Measurements from ENCODE around the gene ARHGEF19. TPM values are rescaled to one million over a fixed set of nuclear protein-coding genes. Genes with fewer than 3 reads are reported as not detected.

ARHGEF19 gene
- total and polyA plus RNA-seq, 2 of the 13 experiments (the other 11 are each of a cell fraction or from before 2014, with no cell fraction given): 1.7 to 1.8 TPM

DNA sequence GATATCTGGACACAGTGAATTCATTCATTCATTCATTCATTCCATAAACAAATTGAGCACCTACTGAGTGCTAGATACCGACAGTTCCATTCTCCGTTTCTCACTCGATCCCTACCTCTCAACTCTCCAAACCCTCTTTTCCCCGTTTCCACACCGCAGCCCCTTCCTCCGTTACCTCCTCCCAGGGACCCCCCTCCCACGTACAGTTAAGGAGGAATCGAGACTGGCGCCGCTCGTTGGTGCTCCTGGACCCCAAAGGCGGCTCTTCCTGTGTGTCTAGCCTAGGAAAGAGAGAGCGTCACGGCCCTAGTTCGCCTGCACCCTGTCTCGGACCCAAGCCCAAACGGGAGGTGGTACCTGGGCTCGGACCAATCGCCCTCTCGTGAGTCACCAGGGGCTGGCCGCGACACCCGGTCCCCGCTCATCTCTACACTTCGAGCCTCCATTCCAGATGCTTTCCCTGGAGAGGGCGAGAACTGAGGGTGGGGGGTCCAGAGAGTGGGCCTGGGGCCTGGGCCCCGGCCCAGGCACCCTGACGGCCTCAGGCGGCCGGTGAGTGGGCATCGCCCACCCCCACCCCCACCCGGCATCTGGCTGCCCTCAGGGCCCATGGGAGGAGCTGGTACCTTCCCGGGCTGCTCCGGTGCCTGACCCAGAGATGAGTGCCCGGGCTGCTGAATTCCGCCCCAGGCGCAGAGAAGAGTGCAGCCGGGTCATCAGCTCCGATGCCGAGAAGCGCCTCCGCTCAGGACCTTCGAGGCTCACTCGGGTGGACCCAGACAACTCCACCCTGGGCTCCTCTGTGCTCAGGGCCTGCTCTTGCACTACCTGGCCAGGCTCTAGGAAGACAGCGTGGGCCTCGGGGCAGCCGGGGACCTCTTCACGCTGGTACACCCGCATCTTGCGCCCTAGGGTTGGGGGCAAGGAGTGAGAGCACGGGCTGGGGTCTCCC is 4.9 kb downstream of the ARHGEF19 start:
- BruUV-seq (replicated peaks): no TSS peak
- peak overlapping the region; percentile 66 for H3K9ac ChIP-seq (ENCODE audit: insufficient read depth, low read depth, low read length)
- intact Hi-C loops (cut with micrococcal nuclease; ENCODE audit: unreplicated experiment): no loop called here

More for the DNA sequence above, 4.9 kb downstream of the ARHGEF19 start:
- no peak for DNase-seq (ENCODE audit: low spot score)
- FAIRE-seq: no peak
- Histone ChIP-seq H3K27ac (ENCODE audit: extremely low read length, insufficient read depth, low read length) (peak overlapping the region; percentile 81), H3K4me2 (ENCODE audit: low read depth, low read length) (peak overlapping the region; percentile 49), H4K20me1 (ENCODE audit: insufficient read depth, low read length) (no peaks in the 10 kb centered on the region), H3K79me2 (ENCODE audit: insufficient read depth, low read length) (no peaks in the 10 kb centered on the region), H3K4me3 (replicated peaks in 1 of 3; ENCODE audit: insufficient read depth in 1 of 3, low read depth in 2 of 3, low read length in 3 of 3) (peak overlapping the region; percentile 40 to 68 (median 46); a peak in 4 of 6 replicates), H3K36me3 (replicated peaks in 1 of 2; ENCODE audit: control insufficient read depth in 1 of 2, insufficient read depth in 2 of 2, low read length in 2 of 2) (no peaks in the 10 kb centered on the region), H3K4me1 (ENCODE audit: insufficient read depth, low read length) (peaks cover 51% of the 10 kb centered on the region), H3K27me3 (ENCODE audit: control insufficient read depth in 1 of 2, insufficient read depth in 2 of 2, low read length in 2 of 2) (peaks cover 9 to 41% of the 10 kb centered on the region in 2 experiments; a peak in 3 of 5 replicates), H2AFZ (ENCODE audit: low read length) (no peak overlapping the region), H3K9me3 (ENCODE audit: low read length) (no peaks in the 10 kb centered on the region)
- POLR2A ChIA-PET: interaction anchor here (0.6 to 1.7 kb wide), 10 partner anchors 8 to 159 kb away, joined by 3 to 19 read pairs (median 3); partner anchors contain the start of genes CPLANE2 and SZRD1
- in situ Hi-C loops (cut with HindIII; ENCODE audit: extremely low pct_ligation_motif_present, low pct_unique_long_range_greater_than_20kb): loop anchor here (5.0 kb wide), 1 partner anchor 35 kb away; no protein-coding TSS in a partner anchor
- CTCF ChIA-PET (ENCODE audit: low intra/inter-chr PET ratio, low total read pairs): no interaction called here
- WGBS (ENCODE audit: low lambda C conversion rate): 76% methylated on average over 34 of the region's 51 CpGs
- 0 out of 2 replicates have a peak, but pooled peaks have one; percentile 15 for TF ChIP-seq ZNF343 (CRISPR knock-in tag; IDR thresholded peaks at IDR 0.05)
- TF ChIP-seq HNRNPL (IDR thresholded peaks at IDR 0.05; ENCODE audit: low read depth, low read length): 0 out of 2 replicates have a peak, but pooled peaks have one; percentile 21
- TF ChIP-seq, protein P1, sequence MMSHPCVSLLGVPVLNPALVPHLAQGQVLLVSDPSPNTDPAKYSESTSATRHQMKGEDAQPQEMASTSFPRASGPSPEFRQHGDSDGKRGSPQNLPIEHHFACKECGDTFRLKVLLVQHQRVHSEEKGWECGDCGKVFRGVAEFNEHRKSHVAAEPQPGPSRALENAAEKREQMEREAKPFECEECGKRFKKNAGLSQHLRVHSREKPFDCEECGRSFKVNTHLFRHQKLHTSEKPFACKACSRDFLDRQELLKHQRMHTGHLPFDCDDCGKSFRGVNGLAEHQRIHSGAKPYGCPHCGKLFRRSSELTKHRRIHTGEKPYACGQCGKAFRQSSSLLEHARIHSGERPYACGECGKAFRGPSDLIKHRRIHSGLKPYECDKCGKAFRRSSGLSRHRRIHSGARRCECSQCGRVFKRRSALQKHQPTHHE (CRISPR knock-in tag; IDR thresholded peaks at IDR 0.05; ENCODE audit: borderline replicate concordance): 0 out of 2 replicates have a peak, but pooled peaks have one; percentile 14
- peak; percentile 33; the same call in 1 of the 2 replicates for TF ChIP-seq ZKSCAN1 (IDR thresholded peaks at IDR 0.05; ENCODE audit: low read length)
- no peak for TF ChIP-seq ZNF160 (CRISPR knock-in tag; IDR thresholded peaks at IDR 0.05)
- TF ChIP-seq ZNF430 (CRISPR knock-in tag; IDR thresholded peaks at IDR 0.05): 0 out of 2 replicates have a peak, but pooled peaks have one; percentile 23
- TF ChIP-seq TFAP4 (IDR thresholded peaks at IDR 0.05; ENCODE audit: borderline replicate concordance, low read depth): no peak
- no peak for ATAC-seq

All from HepG2 (cell line).